Right lobe of liver (tissue), 6 donors: Measurements from ENCODE around the gene ADAMTS3. TPM values are rescaled to one million over a fixed set of nuclear protein-coding genes. Genes with fewer than 3 reads are reported as not detected.
A peak's percentile ranks its signal among the peaks of the same experiment; 100 is the strongest.
"Not testable (repeated sequence)": the region's sequence is repeated elsewhere in the genome, so short reads cannot be mapped to it uniquely, and the experiment has no call there.

Source experiments
- ATAC-seq, 4 donors: fragments of 200-7000 bp; cut with Tn5 transposase; one replicate each; pipeline ENCODE4 v1.9.1; 2020; ENCODE audit warnings: mild to moderate bottlenecking in 4 of 4, moderate library complexity in 4 of 4
- DNase-seq, 3 donors: peaks; one replicate each; pipeline ENCODE4 v3.0.0-alpha.2; 2020
- H3K27ac ChIP-seq, 3 donors: fragments of 200-600 bp; one replicate each; pipeline ENCODE4 v1.8.0; 2022
- H3K27me3 ChIP-seq, 2 donors: fragments of 200-600 bp; one replicate each; pipeline ENCODE4 v1.8.0; 2022
- H3K36me3 ChIP-seq, 4 donors: fragments of 200-600 bp; sonication (generic) in 1 of 4; one replicate each; pipeline versions ENCODE4 v1.5.1 to v1.8.0; 2017 to 2022; ENCODE audit warnings: control low read depth in 1 of 4
- H3K4me1 ChIP-seq, 4 donors: fragments of 200-600 bp; sonication (generic) in 1 of 4; one replicate each; pipeline versions ENCODE4 v1.5.1 to v1.8.0; 2017 to 2022; ENCODE audit warnings: control low read depth in 1 of 4
- H3K4me3 ChIP-seq, 3 donors: fragments of 200-600 bp; one replicate each; pipeline ENCODE4 v1.8.0; 2022
- H3K9me3 ChIP-seq, 4 donors: fragments of 200-600 bp; sonication (generic) in 1 of 4; one replicate each; pipeline versions ENCODE4 v1.5.1 to v1.8.0; 2017 to 2022; ENCODE audit warnings: control low read depth in 1 of 4
- POLR2A ChIP-seq: fragments of 450-650 bp; IDR thresholded peaks from one replicate; pipeline ENCODE4 v1.6.1; 2017; ENCODE audit warnings: antibody characterized with exemption, mild to moderate bottlenecking
- WGBS: methylation state at CpG from one replicate; pipeline ENCODE4 v1.1.6; 2018; ENCODE audit warnings: low coverage, low lambda C conversion rate; ENCODE audit not compliant: insufficient coverage; ENCODE audit errors: missing lambda C conversion rate; 5-methylcytosine and 5-hydroxymethylcytosine counted together
- intact Hi-C, 2 donors: fragments of 100-400 bp; cut with DNase I; formaldehyde crosslinking; loops; one replicate each; pipeline versions ENCODE4 v1.11.2 to v1.14.1; 2022
- total RNA-seq, 6 experiments: library from RNA; depleted of rRNA in 2 of 6; stranded (reverse); fragments of >200 nt in 2 of 6; fragmentation: NEBNext Ultra II Directional in 3 of 6; extraction: Animal tissue kit (Norgen Biotek cat#: 25700) in 3 of 6; gene quantifications; one replicate each; pipeline versions ENCODE4 v1.1.0 to v1.2.4, GENCODE V29; 2016 to 2023
- TF ChIP-seq, protein P1 (sequence below), 4 donors: fragments of 200-600 bp in 3 of 4; fragments of 450-650 bp in 1 of 4; IDR thresholded peaks; one replicate each; pipeline versions ENCODE4 v1.5.1 to v1.8.0; 2016 to 2022; ENCODE audit warnings: antibody characterized with exemption in 4 of 4, mild to moderate bottlenecking in 2 of 4
- donor health status: DM: no; HTN: yes; CAD: no.
- donor health status: DM: no; HTN: no; CAD: no.
- donor health status: DM: no; HTN: no; CAD: no.
- donor health status: DM: no; HTN: yes; CAD: no.
- donor health status: DM: no; HTN: yes; CAD: no.

ADAMTS3 gene
- total RNA-seq, 6 experiments from 2014 or later = 0.12 to 0.64 (median 0.42) TPM

- intact Hi-C loops = no loop called here
- H3K9me3 ChIP-seq = no peaks in the 10 kb centered on the region
- H3K4me3 ChIP-seq = no peak overlapping the region
- TF ChIP-seq, protein P1, sequence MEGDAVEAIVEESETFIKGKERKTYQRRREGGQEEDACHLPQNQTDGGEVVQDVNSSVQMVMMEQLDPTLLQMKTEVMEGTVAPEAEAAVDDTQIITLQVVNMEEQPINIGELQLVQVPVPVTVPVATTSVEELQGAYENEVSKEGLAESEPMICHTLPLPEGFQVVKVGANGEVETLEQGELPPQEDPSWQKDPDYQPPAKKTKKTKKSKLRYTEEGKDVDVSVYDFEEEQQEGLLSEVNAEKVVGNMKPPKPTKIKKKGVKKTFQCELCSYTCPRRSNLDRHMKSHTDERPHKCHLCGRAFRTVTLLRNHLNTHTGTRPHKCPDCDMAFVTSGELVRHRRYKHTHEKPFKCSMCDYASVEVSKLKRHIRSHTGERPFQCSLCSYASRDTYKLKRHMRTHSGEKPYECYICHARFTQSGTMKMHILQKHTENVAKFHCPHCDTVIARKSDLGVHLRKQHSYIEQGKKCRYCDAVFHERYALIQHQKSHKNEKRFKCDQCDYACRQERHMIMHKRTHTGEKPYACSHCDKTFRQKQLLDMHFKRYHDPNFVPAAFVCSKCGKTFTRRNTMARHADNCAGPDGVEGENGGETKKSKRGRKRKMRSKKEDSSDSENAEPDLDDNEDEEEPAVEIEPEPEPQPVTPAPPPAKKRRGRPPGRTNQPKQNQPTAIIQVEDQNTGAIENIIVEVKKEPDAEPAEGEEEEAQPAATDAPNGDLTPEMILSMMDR (IDR thresholded peaks at IDR 0.05) = no peak
- TF ChIP-seq POLR2A = no peak
- H3K27ac ChIP-seq = no peak overlapping the region
- H3K36me3 ChIP-seq = no peaks in the 10 kb centered on the region
- ATAC-seq (no peak), DNase-seq (no peak)
- H3K27me3 ChIP-seq = no peaks in the 10 kb centered on the region
- no peaks in the 10 kb centered on the region for H3K4me1 ChIP-seq
Measured at GRCh38 chr4:72427057-72427456, 142.0 kb downstream of the ADAMTS3 start.

DNA sequence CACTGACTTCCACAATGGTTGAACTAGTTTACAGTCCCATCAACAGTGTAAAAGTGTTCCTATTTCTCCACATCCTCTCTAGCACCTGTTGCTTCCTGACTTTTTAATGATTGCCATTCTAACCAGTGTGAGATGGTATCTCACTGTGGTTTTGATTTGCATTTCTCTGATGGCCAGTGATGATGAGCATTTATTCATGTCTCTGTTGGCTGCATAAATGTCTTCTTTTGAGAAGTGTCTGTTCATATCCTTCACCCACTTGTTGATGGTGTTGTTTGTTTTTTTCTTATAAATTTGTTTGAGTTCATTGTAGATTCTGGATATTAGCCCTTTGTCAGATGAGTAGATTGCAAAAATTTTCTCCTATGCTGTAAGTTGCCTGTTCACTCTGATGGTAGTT, 143.1 kb downstream of the ADAMTS3 start:
- H3K27me3 ChIP-seq, H3K27ac ChIP-seq, intact Hi-C loops, H3K9me3 ChIP-seq, H3K4me1 ChIP-seq, H3K36me3 ChIP-seq, ATAC-seq, DNase-seq, H3K4me3 ChIP-seq: not testable (repeated sequence)

DNA sequence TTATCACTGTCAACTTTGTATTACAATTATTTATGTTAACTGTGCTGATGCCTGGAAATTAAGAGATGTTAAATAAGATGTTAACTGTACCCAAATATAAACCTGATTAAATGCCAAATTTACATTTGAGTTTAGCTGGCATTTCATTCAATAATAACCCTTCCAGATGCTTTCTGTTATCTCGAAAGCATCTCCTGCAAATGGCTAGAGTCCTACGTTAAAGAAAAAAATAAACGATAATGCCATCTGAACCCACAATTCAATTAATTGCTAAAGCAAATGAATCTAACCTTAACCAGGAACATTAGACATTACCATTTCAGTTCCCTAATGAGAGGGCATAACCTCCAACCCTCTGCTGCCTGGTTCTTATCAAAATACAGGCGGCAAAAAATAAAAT, 145.0 kb downstream of the ADAMTS3 start:
- Histone ChIP-seq H3K27ac (no peak overlapping the region), H3K27me3 (no peaks in the 10 kb centered on the region), H3K36me3 (no peaks in the 10 kb centered on the region), H3K4me3 (no peak overlapping the region), H3K9me3 (no peaks in the 10 kb centered on the region), H3K4me1 (no peaks in the 10 kb centered on the region)
- ATAC-seq = no peak
- intact Hi-C loops = no loop called here
- WGBS = 69% methylated on average over 4 of the region's 4 CpGs
- TF ChIP-seq, protein P1 (IDR thresholded peaks at IDR 0.05) = no peak
- no peak for TF ChIP-seq POLR2A
- DNase-seq = no peak

GRCh38 chr4:72422416-72422815, 146.6 kb downstream of the ADAMTS3 start:
- Histone ChIP-seq H3K27me3 (no peaks in the 10 kb centered on the region), H3K36me3 (no peaks in the 10 kb centered on the region), H3K4me1 (no peaks in the 10 kb centered on the region), H3K9me3 (no peaks in the 10 kb centered on the region), H3K27ac (no peak overlapping the region), H3K4me3 (no peak overlapping the region)
- no peak for ATAC-seq
- intact Hi-C loops = no loop called here
- no peak for TF ChIP-seq POLR2A
- TF ChIP-seq, protein P1 (IDR thresholded peaks at IDR 0.05) = no peak
- DNase-seq = no peak
- 80% methylated on average over 2 of the region's 2 CpGs for WGBS

GRCh38 chr4:72418458-72418857, 150.6 kb downstream of the ADAMTS3 start:
- 53% methylated on average over 2 of the region's 2 CpGs for WGBS
- Histone ChIP-seq H3K27me3 (no peaks in the 10 kb centered on the region), H3K27ac (no peak overlapping the region), H3K4me1 (no peaks in the 10 kb centered on the region), H3K9me3 (no peaks in the 10 kb centered on the region), H3K36me3 (no peaks in the 10 kb centered on the region), H3K4me3 (no peak overlapping the region)
- DNase-seq = peak; percentile 32 to 56 (median 52)
- TF ChIP-seq, protein P1 (IDR thresholded peaks at IDR 0.05) = no peak
- TF ChIP-seq POLR2A = no peak
- ATAC-seq = peak; percentile 57 to 66 (median 64)
- intact Hi-C loops = no loop called here
